NCI-H446 treated with DMSO at 0.1 percent for 48 hours (cell line): Measurements from ENCODE around the gene MTHFSD.

Experiments used
- DNase-seq: peaks from one replicate; lab custom pipeline; 2025; lab: John Stamatoyannopoulos, UW

MTHFSD gene

DNA sequence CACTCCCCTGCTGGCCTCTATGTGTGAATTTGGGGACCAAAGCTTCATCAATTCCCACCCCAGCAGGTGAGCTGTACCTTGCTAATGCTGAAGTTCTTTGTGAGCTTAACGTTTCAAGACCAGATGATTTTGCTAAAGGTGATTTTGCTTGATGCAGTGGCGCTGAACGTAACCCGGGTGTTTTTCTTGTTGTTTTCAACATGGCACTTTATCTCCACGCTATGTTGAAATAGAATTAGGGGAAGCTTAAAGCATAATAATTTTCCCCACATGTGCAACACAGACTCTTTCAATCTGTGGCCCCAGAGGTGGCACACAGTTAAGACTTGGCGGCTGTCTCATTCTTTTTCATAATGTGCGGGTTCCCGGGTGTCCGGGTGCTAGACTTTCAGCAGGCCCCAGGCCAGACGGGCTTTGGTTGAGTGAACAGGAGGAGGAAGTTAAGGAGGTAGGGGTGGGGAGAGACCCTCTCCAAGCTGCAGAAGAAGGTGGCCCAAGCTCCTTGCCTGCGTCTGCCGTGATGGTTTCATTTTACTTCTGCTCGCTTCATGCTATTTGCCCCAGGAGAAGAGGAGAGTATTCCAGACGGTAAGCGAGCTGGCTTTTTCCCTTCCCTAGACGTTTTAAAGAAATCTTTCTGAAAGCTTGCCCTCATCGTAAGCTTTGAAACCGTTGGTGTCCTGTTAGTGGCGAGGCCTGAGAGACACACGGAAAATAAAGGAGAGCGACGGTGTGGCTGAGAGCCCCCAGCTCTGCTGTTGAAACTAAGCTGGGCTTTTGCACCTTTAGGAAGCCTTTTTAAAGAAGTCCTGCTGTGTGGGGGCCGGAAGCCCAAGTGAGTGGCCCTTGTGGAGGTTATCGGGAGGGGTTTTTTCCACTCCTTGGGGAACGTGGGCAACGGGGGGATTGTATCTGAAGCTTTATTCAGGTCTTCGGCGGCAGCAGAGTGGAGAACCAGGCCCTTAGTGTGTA lies 15.8 kb upstream of the MTHFSD start:
- no peak for DNase-seq

DNA sequence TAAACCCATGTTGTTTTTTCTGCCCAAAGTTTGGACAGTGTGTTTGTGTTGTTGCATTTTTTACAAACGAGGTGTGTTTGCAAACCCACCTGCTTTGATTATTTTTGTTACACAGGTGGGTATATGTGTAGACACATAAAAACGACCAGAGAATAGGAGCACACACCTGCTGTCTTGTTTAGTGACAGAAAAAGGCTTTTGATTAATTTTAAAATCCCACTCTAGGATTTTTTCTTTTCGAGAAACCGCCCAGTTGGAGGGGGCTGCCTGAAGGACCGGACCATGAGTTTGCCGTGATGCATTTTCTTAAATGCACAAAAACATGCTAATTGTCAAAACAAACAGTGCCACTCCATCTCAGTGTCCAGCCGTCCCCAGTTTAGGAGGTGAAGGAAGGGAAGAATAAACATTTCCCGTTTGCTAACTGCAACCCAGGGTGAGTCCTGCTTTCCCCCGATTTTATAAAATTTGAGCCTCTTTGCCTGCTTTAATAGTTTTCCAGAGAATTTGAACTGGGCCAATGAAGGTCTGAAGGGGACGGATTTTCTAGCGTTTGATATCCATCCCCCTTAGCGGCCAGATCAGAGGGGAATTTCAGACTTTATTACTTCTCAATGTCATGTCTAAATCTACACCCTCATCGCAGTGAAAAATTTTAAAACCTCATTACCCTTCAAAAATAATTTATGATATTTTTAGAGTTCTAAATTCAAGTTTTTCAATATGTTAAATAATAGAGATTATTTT lies 14.8 kb upstream of the MTHFSD start:
- DNase-seq, result no peak

DNA sequence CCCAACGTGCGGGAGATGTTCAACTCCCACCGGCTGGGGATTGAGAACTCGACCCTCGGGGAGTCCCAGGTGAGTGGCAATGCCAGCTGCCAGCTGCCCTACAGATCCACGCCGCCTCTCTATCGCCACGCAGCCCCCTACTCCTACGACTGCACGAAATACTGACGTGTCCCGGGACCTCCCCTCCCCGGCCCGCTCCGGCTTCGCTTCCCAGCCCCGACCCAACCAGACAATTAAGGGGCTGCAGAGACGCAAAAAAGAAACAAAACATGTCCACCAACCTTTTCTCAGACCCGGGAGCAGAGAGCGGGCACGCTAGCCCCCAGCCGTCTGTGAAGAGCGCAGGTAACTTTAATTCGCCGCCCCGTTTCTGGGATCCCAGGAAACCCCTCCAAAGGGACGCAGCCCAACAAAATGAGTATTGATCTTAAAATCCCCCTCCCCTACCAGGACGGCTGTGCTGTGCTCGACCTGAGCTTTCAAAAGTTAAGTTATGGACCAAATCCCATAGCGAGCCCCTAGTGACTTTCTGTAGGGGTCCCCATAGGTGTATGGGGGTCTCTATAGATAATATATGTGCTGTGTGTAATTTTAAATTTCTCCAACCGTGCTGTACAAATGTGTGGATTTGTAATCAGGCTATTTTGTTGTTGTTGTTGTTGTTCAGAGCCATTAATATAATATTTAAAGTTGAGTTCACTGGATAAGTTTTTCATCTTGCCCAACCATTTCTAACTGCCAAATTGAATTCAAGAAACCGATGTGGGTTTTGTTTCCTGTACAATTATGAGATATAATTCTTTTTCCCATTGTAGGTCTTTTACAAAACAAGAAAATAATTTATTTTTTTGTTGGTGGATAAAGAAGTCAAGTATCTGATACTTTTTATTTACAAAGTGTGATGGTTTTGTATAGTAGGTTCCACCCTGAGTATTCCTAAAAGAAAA lies 13.9 kb upstream of the MTHFSD start:
- no peak for DNase-seq

DNA sequence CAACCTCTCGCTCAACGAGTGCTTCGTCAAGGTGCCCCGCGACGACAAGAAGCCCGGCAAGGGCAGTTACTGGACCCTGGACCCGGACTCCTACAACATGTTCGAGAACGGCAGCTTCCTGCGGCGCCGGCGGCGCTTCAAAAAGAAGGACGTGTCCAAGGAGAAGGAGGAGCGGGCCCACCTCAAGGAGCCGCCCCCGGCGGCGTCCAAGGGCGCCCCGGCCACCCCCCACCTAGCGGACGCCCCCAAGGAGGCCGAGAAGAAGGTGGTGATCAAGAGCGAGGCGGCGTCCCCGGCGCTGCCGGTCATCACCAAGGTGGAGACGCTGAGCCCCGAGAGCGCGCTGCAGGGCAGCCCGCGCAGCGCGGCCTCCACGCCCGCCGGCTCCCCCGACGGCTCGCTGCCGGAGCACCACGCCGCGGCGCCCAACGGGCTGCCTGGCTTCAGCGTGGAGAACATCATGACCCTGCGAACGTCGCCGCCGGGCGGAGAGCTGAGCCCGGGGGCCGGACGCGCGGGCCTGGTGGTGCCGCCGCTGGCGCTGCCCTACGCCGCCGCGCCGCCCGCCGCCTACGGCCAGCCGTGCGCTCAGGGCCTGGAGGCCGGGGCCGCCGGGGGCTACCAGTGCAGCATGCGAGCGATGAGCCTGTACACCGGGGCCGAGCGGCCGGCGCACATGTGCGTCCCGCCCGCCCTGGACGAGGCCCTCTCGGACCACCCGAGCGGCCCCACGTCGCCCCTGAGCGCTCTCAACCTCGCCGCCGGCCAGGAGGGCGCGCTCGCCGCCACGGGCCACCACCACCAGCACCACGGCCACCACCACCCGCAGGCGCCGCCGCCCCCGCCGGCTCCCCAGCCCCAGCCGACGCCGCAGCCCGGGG lies 12.9 kb upstream of the MTHFSD start:
- DNase-seq, result no peak

DNA sequence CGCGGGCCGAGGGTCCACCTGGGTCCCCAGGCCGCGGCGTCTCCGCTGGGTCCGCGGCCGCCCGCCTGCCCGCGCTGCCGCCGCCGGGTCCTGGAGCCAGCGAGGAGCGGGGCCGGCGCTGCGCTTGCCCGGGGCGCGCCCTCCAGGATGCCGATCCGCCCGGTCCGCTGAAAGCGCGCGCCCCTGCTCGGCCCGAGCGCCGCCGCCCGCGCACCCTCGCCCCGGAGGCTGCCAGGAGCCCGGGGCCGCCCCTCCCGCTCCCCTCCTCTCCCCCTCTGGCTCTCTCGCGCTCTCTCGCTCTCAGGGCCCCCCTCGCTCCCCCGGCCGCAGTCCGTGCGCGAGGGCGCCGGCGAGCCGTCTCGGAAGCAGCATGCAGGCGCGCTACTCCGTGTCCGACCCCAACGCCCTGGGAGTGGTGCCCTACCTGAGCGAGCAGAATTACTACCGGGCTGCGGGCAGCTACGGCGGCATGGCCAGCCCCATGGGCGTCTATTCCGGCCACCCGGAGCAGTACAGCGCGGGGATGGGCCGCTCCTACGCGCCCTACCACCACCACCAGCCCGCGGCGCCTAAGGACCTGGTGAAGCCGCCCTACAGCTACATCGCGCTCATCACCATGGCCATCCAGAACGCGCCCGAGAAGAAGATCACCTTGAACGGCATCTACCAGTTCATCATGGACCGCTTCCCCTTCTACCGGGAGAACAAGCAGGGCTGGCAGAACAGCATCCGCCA lies 12.1 kb upstream of the MTHFSD start:
- no peak for DNase-seq

DNA sequence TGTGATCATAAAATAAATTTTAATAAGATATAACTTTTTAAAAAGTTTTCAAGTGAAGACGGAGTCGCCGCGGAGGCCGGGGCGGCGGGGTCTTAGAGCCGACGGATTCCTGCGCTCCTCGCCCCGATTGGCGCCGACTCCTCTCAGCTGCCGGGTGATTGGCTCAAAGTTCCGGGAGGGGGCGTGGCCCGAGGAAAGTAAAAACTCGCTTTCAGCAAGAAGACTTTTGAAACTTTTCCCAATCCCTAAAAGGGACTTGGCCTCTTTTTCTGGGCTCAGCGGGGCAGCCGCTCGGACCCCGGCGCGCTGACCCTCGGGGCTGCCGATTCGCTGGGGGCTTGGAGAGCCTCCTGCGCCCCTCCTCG lies 11.5 kb upstream of the MTHFSD start, which contains the start of gene FOXC2:
TSS of gene FOXC2 (plus strand) at position 229 of the 365 bp plus-strand sequence. CDS start 507 bp downstream, outside the sequence.
- DNase-seq, result no peak

DNA sequence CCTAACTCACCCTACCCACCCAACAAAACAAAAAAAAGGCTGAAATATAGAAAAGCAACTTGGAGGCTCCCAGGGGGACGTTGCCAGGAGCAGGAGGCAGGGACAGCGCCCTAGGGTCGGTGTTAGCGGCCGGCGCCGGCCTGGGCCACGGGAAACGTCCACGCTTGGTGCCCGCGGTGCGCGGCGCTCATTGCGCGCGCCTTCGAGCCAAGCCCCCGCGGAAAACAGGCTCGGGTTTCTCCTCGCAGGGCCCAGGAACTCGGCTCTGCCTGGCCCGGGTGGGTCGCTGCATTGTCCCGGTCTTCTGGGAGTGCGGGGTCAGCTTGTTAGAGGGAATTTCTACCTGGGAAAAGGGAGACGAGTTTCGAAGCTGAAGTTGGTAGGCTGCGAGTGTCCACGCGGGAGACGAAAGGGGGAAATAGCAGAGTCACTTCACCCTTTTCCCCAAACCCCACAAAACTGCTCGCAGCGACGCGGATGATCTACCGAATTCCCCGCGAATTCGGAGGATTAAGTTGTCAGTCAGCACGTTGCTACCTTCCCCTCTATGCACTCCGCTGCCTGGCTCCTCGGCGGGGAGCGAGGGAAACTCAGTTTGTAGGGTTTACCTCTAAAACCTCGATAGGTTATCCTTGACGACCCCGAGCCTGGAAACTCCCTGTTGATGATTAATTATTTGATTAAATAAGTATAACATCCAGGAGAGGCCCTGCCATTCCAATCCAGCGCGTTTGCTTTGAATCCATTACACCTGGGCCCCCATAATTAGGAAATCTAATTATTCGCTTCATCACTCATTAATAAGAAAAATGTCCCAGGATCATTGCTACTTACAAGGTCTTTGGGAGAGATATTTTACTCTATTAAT lies 10.8 kb upstream of the MTHFSD start:
- no peak for DNase-seq

DNA sequence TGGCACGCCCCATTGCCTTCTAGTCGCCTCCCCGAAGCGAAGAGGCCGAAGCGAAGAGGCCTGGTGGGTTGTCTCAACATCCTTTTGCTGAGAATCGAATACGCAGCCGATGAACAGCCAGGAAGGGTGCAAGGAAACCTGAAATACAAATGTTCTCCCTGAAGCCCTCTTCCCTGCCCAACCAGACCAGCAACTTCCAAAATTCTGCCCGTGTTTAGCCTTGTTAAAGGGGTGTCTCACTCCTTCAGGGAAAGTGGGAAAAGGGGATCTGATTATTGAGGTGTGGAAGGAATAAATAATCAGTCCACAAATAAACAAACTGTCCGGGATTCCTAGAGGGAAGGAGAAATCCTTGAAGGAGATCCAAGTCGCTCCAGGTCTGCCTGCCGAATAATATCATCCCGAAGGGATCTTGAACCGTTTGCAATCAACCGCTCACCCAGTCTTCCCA lies 10.2 kb upstream of the MTHFSD start:
- DNase-seq, result no peak

DNA sequence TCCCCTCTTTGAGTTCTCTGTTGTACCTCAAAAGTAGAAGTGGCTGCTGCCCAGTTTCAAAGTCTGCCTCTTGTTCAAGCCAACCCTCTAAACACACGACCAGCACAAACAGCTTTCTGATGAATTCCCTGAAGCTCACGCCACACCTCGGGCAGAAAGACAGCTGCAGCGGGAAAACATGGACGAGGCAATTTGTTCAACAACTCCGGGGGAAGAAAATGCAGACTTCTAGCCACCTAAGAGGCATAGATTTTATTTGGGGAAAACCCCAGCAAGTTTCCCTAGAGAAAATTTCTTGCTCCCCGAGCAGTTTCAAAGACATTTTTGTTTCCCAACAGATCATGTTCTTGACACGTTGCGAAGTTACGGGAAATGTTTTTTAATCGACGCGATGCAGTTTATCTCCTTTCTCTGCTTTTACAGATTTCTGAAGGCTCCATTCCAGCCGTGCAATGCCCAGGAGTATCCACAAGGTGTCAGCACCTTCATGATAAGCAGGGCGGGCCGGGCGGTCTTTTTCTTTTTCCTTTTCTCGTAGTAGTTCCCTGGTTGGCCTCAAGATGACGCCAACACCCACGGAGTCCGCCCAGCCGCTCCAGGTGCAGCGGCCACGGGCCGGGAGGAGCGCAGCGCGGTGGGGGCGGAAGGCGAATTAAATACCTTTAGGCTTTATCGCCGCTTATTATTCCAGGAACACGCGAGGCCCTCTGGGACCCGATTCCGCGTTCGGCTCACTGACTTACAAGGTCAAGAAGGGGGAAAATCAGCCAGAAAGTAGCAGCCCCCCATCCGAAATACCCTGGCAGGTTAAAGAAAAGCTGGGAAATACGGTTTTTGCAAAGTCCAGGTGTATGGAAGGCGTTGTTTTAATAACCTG lies 8.7 kb upstream of the MTHFSD start:
- DNase-seq, result peak; percentile 37

DNA sequence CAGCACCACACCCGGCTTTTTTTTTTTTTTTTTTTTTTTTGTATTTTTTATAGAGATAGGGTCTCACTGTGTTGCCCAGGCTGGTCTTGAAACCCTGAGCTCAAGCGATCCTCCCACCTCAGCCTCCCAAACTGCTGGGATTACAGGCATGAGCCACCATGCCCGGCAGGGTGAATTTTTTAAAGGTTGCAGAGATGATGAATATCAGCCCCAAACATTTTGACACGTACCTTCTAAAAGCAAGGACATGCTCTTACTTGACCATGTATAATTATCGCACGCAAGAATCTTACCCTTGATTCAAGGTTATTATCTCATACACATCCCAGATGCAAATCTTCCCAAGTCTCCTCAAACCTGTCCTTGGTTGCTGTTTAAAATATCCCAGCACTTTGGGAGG lies 7.3 kb upstream of the MTHFSD start:
- DNase-seq, result no peak

DNA sequence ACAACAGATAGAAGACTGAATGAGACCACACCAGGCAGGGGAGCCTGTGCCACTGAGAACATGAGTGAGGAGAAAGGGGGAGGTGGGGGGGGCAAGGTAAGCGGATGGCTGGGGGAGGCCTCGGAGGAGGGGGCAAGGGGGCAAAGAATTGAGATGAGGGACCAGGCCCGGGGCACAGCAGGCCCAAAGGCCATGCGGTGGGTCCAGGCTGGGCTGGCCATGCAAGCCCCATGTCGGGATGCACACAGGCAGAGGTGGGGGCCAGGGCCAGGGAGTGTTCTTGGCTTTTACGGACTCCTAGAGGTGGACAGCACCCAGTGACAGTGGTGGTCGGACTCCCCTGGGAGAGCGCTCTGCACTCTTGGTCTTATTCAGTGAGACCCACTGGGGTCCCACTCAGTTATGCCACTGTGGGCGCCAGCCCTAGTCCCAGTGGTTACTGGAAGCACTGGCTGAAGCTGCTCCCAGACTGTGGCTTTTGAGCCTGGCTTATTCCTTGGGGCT lies 4.8 kb upstream of the MTHFSD start:
- DNase-seq, result no peak

DNA sequence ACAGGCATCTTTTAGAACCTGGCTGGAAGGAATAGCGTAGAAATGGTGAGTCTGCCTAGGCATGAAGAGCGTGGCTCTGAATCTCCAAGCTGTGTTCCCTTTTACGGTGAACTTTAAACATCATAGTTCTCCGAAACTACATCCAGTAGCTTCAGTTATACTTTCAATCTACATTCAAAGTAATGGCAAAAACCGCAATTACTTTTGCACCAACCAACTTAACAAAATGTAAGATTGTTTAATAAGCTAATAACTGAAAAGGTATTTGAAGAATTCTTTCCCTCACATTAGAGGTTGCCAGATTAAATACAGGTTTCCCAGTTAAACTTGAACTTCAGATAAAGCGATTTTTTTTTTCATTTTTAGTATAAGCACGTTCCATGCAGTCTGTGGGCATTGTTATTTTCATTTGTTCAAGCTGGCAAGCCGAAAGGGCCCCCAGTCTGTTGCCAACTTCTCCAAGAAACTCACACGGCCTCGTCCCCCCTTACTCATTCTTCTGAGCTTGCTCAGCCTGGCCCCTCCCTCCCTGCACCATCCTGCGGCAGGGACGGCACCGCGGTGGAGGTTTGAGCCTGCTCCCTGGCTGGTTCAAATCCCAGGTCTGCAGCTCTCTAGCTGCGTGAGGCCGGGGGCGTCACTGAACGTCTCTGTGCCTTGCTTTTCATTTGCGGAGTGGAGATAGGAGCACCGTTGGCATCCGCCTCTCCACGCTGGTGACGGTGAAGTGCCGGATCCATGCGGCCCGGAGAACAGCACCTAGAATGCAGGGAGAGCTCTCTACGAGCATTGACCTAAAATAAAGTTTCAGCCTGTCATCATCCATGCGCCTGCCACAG lies 3.5 kb upstream of the MTHFSD start:
- no peak for DNase-seq

DNA sequence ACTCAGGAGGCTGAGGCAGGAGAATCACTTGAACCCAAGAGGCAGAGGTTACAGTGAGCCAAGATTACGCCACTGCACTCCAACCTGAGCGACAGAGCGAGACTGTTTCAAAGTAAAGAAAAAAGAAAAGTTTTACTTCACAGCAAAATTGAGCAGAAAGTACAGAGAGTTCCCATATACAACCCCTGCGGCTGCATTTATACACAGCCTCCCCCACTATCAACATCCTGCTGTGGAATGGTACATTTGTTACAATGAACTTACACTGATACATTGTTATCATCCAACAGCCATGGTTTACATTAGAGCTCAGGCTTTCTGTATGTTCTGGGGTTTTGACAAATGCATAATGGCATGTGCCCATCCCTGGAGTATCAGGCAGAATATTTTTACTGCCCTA lies 2.6 kb upstream of the MTHFSD start:
- DNase-seq, result no peak

DNA sequence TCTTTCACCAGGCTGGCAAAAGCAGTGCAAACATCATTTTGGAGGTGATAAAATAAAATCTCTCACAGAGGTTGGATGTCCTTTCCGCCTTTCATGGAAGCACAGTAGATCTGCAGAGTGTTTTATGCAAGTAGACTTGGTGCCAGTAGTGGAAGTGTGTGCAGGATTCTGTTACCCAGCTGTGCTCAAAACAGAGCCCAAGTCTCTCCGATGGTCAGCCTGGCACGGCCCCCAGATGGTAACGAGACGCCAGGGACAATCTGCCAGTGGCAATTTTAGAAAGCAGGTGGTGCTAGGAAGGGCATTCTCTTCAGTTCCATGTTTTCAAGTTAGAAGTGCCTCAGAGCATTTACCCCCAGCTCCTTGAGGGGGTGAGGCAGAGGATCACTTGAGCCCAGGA lies 1.5 kb upstream of the MTHFSD start:
- DNase-seq, result no peak

DNA sequence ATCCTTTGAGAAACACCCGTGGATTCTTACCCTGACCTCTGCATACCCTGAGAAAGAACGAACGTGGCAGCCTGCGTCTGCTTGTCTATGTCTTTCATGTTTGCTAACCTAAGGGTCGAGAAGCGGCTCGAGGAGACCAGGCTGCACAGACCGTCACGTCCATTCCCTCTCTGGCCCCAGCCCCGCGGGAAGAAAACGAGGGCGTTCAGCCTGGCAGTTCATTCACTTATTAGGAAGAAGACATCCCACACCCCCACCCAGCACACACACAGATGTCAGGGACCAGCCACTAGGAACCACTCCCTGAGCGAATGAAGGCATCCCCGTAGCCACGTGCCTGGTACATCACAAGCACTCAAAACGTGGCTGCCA lies 655 bp upstream of the MTHFSD start:
- DNase-seq, result no peak

DNA sequence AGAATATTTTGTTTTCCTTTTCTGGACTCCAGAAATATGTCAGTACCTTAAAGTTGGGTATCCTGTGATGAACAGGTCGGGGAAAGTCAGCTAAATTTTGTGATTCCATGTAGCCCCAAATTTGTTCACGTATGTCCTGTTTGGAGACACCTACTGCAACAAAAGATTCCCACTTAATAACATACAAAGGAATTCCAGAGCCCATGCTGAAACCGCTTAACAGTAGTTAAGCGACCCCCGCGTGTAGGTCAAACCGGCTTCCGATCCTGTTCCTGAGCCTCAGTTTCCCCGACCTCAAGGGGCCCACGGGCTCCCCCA lies 477 bp downstream of the MTHFSD start:
- no peak for DNase-seq

DNA sequence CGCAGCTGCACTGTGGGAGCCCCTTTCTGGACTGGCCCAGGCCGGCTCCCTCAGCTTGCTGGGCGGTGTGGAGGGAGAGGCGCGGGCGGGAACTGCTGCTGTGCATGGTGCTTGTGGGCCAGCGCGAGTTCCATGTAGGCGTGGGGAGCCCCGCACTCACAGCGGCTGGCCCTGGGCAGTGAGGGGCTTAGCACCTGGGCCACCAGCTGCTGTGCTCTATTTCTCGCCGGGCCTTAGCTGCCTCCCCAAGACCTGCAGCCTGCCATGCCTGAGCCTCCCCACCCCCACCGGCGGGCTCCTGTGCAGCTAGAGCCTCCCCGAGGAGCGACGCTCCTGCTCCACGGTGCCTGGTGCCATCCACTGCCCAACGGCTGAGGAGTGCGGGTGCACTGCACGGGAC lies 1.7 kb downstream of the MTHFSD start:
- DNase-seq, result no peak
